LNCaP clone FGC (cell line): ENCODE measurements around the gene ADD2.

Source experiments
- DNase-seq: peaks from one replicate; pipeline ENCODE4 v3.0.0-alpha.2; 2011; ENCODE audit warnings: low read depth
- H3K4me3 ChIP-seq: 2 replicates; pipeline ENCODE4 v1.5.1; 2011; ENCODE audit warnings: mild to moderate bottlenecking, low read depth, low read length, control low read depth
- CTCF ChIP-seq: IDR thresholded peaks from 2 replicates; pipeline ENCODE4 v1.5.1; 2012; ENCODE audit warnings: mild to moderate bottlenecking; ENCODE audit not compliant: control insufficient read depth, insufficient read depth; ENCODE audit errors: extremely low read depth

ADD2 gene

GRCh38 chr2:70616168-70616694 is 151.8 kb downstream of the ADD2 start:
- no peak for TF ChIP-seq CTCF
- no peak overlapping the region for H3K4me3 ChIP-seq
- no peak for DNase-seq

- H3K4me3 ChIP-seq = no peak overlapping the region
- TF ChIP-seq CTCF = no peak
- DNase-seq = no peak
Measured at GRCh38 chr2:70615222-70615621, 152.8 kb downstream of the ADD2 start.

GRCh38 chr2:70613521-70613920 is 154.5 kb downstream of the ADD2 start:
- no peak for TF ChIP-seq CTCF
- no peak overlapping the region for H3K4me3 ChIP-seq
- DNase-seq = no peak

- H3K4me3 ChIP-seq = no peak overlapping the region
- no peak for TF ChIP-seq CTCF
- no peak for DNase-seq
Measured at GRCh38 chr2:70612574-70612973, 155.4 kb downstream of the ADD2 start.

GRCh38 chr2:70608373-70608772 is 159.6 kb downstream of the ADD2 start:
- no peak for TF ChIP-seq CTCF
- H3K4me3 ChIP-seq = no peak overlapping the region
- no peak for DNase-seq

GRCh38 chr2:70607121-70607561 is 160.9 kb downstream of the ADD2 start:
- no peak for TF ChIP-seq CTCF
- DNase-seq = no peak

More at GRCh38 chr2:70607121-70607561, 160.9 kb downstream of the ADD2 start:
- H3K4me3 ChIP-seq = no peak overlapping the region
